Erythroblast (primary cell): ENCODE measurements around the gene ZBTB37.
A peak's percentile ranks its signal among the peaks of the same experiment; 100 is the strongest.

Experiments
- GATA1 ChIP-seq: IDR thresholded peaks from 2 replicates; pipeline ENCODE4 v1.6.1; 2011; ENCODE audit warnings: low read depth, mild to moderate bottlenecking, control low read depth, low read length, moderate library complexity
- POLR2A ChIP-seq: IDR thresholded peaks from 2 replicates; pipeline ENCODE4 v1.6.1; 2011; ENCODE audit warnings: mild to moderate bottlenecking, low read length

GRCh38 chr1:173862769-173863223 lies 5.4 kb upstream of the ZBTB37 start:
- TF ChIP-seq POLR2A (peak; percentile 35), GATA1 (no peak)
